Stimulated activated naive CD8-positive, alpha-beta T cell treated with anti-CD3 and anti-CD28 coated beads, Interleukin-15, Interleukin-2, amounts not matched to agents 100 ng/mL and 50 ng/mL, for 24 hours (primary cell): ENCODE data around the gene CST3.

Source experiments
- H3K27ac Mint-ChIP-seq: one replicate; pipeline ENCODE4 v1.8.0; 2021; ENCODE audit warnings: mild to moderate bottlenecking, mixed read lengths
- H3K27me3 Mint-ChIP-seq: one replicate; pipeline ENCODE4 v1.8.0; 2021; ENCODE audit warnings: mixed read lengths
- H3K36me3 Mint-ChIP-seq: one replicate; pipeline ENCODE4 v1.8.0; 2021; ENCODE audit warnings: low read depth, mixed read lengths
- H3K4me1 Mint-ChIP-seq: one replicate; pipeline ENCODE4 v1.8.0; 2021; ENCODE audit warnings: low read depth, mixed read lengths
- H3K4me3 Mint-ChIP-seq: one replicate; pipeline ENCODE4 v1.8.0; 2021; ENCODE audit warnings: mild to moderate bottlenecking, mixed read lengths
- H3K9me3 Mint-ChIP-seq: one replicate; pipeline ENCODE4 v1.8.0; 2021; ENCODE audit warnings: mixed read lengths

CST3 gene

DNA sequence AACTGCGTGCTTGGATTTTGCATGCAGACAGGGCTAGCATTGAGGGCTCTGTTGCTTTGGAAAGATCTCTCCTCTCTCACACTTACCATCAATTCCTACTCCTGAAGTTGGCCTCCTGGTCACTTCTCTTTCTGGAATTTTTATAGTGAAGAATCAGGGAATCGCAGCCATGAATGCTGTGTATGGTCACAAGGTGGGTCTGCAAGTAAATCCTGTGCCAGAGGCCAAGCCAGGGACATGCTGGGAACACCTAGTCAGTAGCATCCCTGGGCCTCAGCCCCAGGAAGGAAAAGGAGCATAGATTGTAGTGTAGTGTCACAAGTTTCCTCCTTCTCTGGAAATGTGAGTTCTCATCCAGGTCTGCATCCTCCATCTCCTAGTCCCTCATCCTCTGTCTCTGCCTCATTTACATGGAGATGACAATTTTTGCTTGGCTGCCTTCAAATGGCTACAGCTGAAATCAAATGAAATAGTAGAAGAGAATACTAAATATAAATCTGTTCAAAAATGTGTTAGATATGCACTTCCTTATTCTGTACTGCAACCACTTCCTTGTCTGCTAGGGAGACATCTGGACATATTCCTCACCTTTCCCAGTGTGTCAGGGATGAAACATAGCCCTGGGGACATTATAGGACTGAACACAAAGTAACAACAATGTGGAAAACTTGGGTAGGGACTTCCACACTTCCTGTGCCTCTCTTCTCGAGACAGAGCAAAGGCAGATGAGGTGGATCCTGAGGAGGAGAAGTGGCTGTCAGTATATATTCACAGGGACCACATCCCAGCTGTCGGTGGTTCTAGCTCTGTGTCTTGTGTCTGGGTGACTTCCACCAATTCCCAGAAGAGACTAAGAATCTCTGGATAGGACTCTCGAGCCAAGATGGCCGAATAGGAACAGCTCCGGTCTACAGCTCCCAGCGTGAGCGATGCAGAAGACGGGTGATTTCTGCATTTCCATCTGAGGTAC is 49.0 kb downstream of the CST3 start:
- peaks cover 12% of the 10 kb centered on the region for H3K27me3 Mint-ChIP-seq
- H3K4me1 Mint-ChIP-seq: no peaks in the 10 kb centered on the region
- H3K36me3 Mint-ChIP-seq: no peaks in the 10 kb centered on the region
- no peak overlapping the region for H3K4me3 Mint-ChIP-seq
- no peak overlapping the region for H3K27ac Mint-ChIP-seq
- H3K9me3 Mint-ChIP-seq: no peaks in the 10 kb centered on the region

DNA sequence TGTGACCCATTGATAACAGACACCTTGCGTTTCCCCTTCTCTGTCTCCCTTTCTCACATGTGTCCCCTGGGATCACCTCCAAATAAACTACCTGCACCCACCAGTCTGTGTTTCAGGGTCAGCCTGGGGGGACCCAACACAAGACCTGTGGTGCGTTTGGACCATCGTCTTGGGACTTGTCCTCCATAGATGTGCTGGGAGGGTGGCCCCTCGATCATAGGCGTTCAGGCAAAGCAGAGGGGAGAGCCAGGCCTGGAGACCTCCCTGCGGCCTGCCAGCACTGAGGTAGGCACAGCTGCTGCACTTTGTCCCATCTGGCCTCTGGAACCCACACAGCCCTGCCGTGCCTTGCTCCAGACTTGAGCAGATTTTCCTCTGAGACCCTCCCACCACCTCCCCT is 50.1 kb downstream of the CST3 start:
- H3K4me1 Mint-ChIP-seq: no peaks in the 10 kb centered on the region

DNA sequence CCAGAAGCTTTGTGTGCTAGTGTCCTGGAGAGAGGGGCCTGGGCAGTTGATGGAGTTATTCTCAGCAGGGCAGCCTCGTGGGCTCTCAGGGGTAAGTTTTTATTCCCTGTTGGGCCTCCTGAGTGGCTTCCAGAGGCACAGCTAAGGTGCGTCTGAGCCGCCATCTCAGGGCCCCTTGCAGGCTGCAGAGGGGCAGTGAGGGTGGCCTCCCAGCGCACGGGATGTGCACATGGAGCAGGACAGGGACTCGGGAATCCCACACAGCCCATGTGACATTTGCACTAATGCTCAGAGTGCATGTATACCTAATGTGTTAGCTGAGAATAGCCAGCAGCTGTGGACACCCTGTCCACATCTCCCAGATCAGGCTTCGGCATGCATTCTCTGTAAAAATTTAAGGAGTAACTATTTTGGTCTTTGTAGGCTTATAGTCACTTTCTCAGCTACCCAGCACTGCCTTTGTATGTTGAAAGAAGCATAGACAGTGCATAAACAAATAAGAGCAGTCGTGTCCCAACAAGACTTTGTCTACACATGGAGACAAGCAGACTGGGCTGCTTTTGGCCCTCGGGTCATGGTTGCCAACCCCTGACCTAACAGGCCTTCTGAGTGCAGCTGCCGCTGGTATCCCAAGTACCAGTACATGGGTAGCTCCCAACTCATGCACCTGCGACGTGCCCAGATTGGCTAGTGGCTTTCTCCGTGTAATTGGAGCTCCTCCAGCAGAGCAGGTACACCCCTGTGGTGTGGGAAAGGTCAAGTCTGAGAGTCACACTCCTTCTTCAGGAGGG is 50.8 kb downstream of the CST3 start:
- Mint-ChIP-seq H3K27me3 (peaks cover 15% of the 10 kb centered on the region), H3K9me3 (no peaks in the 10 kb centered on the region), H3K36me3 (no peaks in the 10 kb centered on the region), H3K4me1 (no peaks in the 10 kb centered on the region), H3K4me3 (no peak overlapping the region), H3K27ac (no peak overlapping the region)

More for the DNA sequence above, 50.1 kb downstream of the CST3 start:
- peaks cover 15% of the 10 kb centered on the region for H3K27me3 Mint-ChIP-seq
- H3K9me3 Mint-ChIP-seq: no peaks in the 10 kb centered on the region
- H3K36me3 Mint-ChIP-seq: no peaks in the 10 kb centered on the region
- no peak overlapping the region for H3K27ac Mint-ChIP-seq
- no peak overlapping the region for H3K4me3 Mint-ChIP-seq

DNA sequence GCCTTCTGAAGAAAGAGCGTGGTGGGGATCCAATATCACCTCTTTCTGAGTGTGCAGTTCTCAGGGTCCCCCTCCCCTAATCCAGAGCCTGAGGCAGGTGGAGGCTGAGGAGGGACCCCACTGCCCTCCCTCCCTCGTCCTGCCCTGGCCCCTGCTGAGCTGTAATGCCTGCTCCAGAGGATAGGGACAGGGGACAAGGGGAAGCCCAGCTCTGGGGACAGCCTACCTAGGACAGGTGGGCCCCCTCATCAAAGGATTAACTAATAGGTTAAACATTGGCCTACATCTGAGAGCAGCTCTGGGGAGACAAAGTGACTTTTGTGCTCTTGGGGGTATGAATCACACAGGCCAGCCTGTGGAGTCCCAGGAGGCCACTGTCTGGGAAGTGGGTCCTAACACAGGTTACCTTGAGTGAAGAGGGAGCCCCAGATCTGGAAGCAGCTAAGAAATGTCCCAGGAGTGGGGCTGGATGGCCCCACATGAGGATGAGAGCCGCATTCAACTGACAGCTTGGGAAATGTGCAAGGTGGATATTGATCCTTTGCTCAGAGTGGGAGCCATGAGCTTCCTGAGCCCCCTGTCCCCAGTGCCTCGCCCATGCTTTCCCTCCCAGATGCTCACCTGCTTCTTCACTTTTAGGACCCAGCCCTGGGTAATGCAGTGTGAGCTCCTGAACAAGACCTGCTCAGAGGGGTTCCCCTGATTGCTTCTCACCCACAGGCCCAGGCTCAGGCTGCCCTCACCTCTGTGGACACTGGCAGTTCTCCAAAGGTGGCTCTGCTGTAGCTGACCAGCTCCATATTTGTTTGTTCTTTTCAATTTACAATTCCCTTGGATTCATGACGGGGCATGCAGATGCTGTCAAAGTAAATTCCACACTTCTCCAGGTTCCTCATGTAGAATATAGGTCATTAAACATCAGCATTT is 51.7 kb downstream of the CST3 start:
- Mint-ChIP-seq H3K9me3 (no peaks in the 10 kb centered on the region), H3K4me3 (no peak overlapping the region), H3K36me3 (no peaks in the 10 kb centered on the region), H3K4me1 (no peaks in the 10 kb centered on the region), H3K27me3 (peaks cover 21% of the 10 kb centered on the region), H3K27ac (no peak overlapping the region)

DNA sequence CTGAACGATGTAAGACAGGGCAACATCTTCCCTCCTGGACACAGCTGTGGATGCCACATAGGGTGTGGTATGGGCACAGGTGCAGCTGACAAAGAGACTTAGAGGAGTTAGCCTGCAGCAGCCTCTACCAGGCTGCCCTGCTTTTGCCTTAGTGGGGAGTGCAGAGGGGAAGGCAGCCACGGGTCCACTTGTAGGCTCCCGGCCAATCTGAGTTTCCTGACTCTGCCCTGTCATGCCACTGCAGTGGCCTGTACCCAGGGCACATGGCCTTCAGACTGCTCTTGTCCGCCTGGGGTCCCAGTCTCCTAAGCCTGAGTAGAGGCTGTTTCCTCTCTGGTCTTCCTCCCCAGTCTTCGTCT is 52.3 kb downstream of the CST3 start:
- H3K36me3 Mint-ChIP-seq: no peaks in the 10 kb centered on the region
- peaks cover 24% of the 10 kb centered on the region for H3K27me3 Mint-ChIP-seq
- H3K4me3 Mint-ChIP-seq: no peak overlapping the region
- no peaks in the 10 kb centered on the region for H3K9me3 Mint-ChIP-seq
- H3K4me1 Mint-ChIP-seq: no peaks in the 10 kb centered on the region
- H3K27ac Mint-ChIP-seq: no peak overlapping the region

DNA sequence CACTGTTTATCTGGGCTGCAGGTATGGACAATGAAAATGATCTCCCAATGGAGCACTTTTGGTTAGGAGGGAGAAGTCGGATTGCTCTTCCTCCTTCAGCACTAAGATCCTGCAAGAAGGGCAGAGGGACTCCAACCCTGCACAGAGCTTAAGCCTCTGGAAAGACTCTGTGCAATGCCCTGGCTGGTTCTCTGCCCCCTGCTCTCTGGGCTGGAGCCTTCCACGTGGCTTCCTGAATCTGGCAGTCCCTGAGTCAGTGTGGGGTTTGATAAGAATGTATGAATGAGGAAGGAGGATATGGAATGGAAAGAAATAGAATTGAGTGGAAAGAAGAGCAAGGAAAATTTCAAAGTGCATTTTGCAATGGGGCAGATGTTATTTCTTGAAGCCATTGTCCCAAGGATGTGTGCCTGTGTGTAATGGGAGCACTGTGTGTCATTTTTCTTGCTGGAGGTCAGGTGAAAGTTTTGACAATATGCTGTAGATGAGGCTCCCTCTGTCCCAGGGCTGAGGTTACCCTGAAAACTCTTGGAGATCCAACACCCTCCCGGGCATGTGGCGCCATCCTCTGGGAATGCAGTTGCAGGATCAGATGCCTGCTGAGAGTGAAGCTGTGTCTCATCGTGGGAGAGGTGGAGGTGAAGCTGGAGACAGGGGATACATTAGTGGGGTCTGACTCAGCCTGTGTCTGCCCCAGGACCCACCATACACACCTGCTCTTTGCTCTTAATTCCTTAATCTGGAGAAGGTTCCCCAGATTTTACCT is 53.1 kb downstream of the CST3 start:
- Mint-ChIP-seq H3K4me3 (no peak overlapping the region), H3K36me3 (no peaks in the 10 kb centered on the region), H3K27ac (no peak overlapping the region), H3K9me3 (no peaks in the 10 kb centered on the region), H3K4me1 (no peaks in the 10 kb centered on the region), H3K27me3 (peaks cover 25% of the 10 kb centered on the region)
